Calu3 (cell line): ENCODE measurements around the gene AMZ1. TPM values are rescaled to one million over a fixed set of nuclear protein-coding genes. Genes with fewer than 3 reads are reported as not detected.

ENCODE experiments used
- BruUV-seq: library from RNA; stranded (reverse); fragments of 400-500 nt; replicated peaks from 2 replicates; lab custom pipeline; 2021; lab: Mats Ljungman, UMichigan
- CTCF ChIA-PET: fragments of 300-600 bp; sonication (Branson Sonifier 250); formaldehyde crosslinking; loops from one replicate; lab custom pipeline; 2022; ENCODE audit warnings: antibody characterized with exemption; lab: Charles Lee
- DNase-seq: peaks from one replicate; pipeline ENCODE4 v3.0.0; 2022
- H3K27ac Mint-ChIP-seq: one replicate; pipeline ENCODE4 v1.8.0; 2022; ENCODE audit warnings: mixed read lengths; ENCODE audit not compliant: unreplicated experiment
- H3K27me3 Mint-ChIP-seq: one replicate; pipeline ENCODE4 v1.8.0; 2022; ENCODE audit warnings: mixed read lengths; ENCODE audit not compliant: unreplicated experiment
- H3K36me3 Mint-ChIP-seq: one replicate; pipeline ENCODE4 v1.8.0; 2022; ENCODE audit warnings: mild to moderate bottlenecking, moderate library complexity, mixed read lengths; ENCODE audit not compliant: insufficient read depth, unreplicated experiment
- H3K4me1 Mint-ChIP-seq: one replicate; pipeline ENCODE4 v1.8.0; 2022; ENCODE audit warnings: mild to moderate bottlenecking, low read depth, mixed read lengths; ENCODE audit not compliant: unreplicated experiment
- H3K4me3 Mint-ChIP-seq: one replicate; pipeline ENCODE4 v1.8.0; 2022; ENCODE audit warnings: mild to moderate bottlenecking, low read depth, moderate library complexity, mixed read lengths; ENCODE audit not compliant: unreplicated experiment
- H3K9me3 Mint-ChIP-seq: one replicate; pipeline ENCODE4 v1.8.0; 2022; ENCODE audit warnings: low read depth, mixed read lengths; ENCODE audit not compliant: unreplicated experiment
- CTCF ChIP-seq: fragments of 200-600 bp; IDR thresholded peaks from one replicate; pipeline ENCODE4 v1.8.0; 2022; ENCODE audit warnings: antibody characterized with exemption; ENCODE audit not compliant: unreplicated experiment
- intact Hi-C: fragments of 100-400 bp; cut with micrococcal nuclease; formaldehyde crosslinking; loops from one replicate; pipeline ENCODE4 v1.10.0; 2022; ENCODE audit not compliant: unreplicated experiment
- total RNA-seq: library from RNA; stranded (reverse); gene quantifications from 2 replicates; pipeline ENCODE4 v1.2.3, GENCODE V29; 2022

The AMZ1 gene
- total RNA-seq, 1 experiment from 2014 or later = 0.12 TPM

GRCh38 chr7:2687338-2687869 is 598 bp upstream of the AMZ1 start:
- peaks cover 34% of the 10 kb centered on the region for H3K4me1 Mint-ChIP-seq
- H3K9me3 Mint-ChIP-seq = no peaks in the 10 kb centered on the region
- H3K36me3 Mint-ChIP-seq = no peaks in the 10 kb centered on the region
- H3K27ac Mint-ChIP-seq = no peak overlapping the region
- no peak for TF ChIP-seq CTCF
- DNase-seq = peak; percentile 48
- intact Hi-C loops = loop anchor here (10.0 kb wide), 1 partner anchor 123 kb away; no protein-coding TSS in a partner anchor
- no TSS peak for BruUV-seq
- peaks cover 76% of the 10 kb centered on the region for H3K27me3 Mint-ChIP-seq
- peak overlapping the region; percentile 32 for H3K4me3 Mint-ChIP-seq
- CTCF ChIA-PET = interaction anchor here (0.6 to 1.0 kb wide), 3 partner anchors 23 to 180 kb away, joined by 3 to 4 read pairs (median 4); no protein-coding TSS in a partner anchor

GRCh38 chr7:2688409-2689342 is 674 bp downstream of the AMZ1 start:
- CTCF ChIA-PET = interaction anchor here (0.6 to 2.7 kb wide), 5 partner anchors 8 to 238 kb away, joined by 3 to 9 read pairs (median 4); no protein-coding TSS in a partner anchor
- Mint-ChIP-seq H3K4me1 (peaks cover 34% of the 10 kb centered on the region), H3K27ac (no peak overlapping the region), H3K9me3 (no peaks in the 10 kb centered on the region), H3K4me3 (peak overlapping the region; percentile 33), H3K27me3 (peaks cover 63% of the 10 kb centered on the region), H3K36me3 (no peaks in the 10 kb centered on the region)
- no peak for TF ChIP-seq CTCF
- intact Hi-C loops = loop anchor here (10.0 kb wide), 1 partner anchor 124 kb away; no protein-coding TSS in a partner anchor
- BruUV-seq = no TSS peak
- no peak for DNase-seq

GRCh38 chr7:2689343-2689847 is 1.4 kb downstream of the AMZ1 start:
- H3K4me3 Mint-ChIP-seq = peak overlapping the region; percentile 33
- no peaks in the 10 kb centered on the region for H3K9me3 Mint-ChIP-seq

More at GRCh38 chr7:2689343-2689847, 1.4 kb downstream of the AMZ1 start:
- DNase-seq = no peak
- Mint-ChIP-seq H3K4me1 (peaks cover 34% of the 10 kb centered on the region), H3K36me3 (no peaks in the 10 kb centered on the region), H3K27me3 (peaks cover 61% of the 10 kb centered on the region), H3K27ac (no peak overlapping the region)
- no peak for TF ChIP-seq CTCF
- intact Hi-C loops = loop anchor here (10.0 kb wide), 1 partner anchor 125 kb away; no protein-coding TSS in a partner anchor
- CTCF ChIA-PET = interaction anchor here (0.6 to 2.7 kb wide), 6 partner anchors 9 to 238 kb away, joined by 3 to 9 read pairs (median 4); no protein-coding TSS in a partner anchor
- BruUV-seq = no TSS peak
